ENCODE measurements around the gene ERP44.

Gene ERP44

GRCh38 chr9:99953861-99954507 lies 144.8 kb downstream of the ERP44 start:
- in situ Hi-C loops (cut with HindIII; ENCODE audit: low sequenced_read_pairs), result no loop called here

DNA sequence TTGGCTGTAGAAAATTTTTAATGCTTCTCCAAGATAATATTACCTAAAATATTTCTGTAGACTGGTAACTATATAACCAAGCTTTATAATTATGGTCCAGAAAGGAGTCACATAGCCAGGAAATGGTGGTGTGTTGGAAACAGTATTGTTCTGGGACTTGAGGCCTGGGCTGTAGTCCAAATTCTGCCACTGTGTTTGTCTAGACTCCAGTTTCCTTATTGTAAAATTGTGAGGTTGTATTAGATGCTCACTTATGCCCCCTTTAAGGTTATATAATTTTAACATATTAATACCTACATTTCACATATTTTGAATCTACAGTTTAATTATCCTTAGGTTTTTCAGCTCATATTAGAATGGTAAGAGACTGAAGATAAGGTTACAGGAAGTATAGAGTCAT lies 149.9 kb downstream of the ERP44 start:
- in situ Hi-C loops (cut with HindIII; ENCODE audit: low sequenced_read_pairs), result no loop called here

DNA sequence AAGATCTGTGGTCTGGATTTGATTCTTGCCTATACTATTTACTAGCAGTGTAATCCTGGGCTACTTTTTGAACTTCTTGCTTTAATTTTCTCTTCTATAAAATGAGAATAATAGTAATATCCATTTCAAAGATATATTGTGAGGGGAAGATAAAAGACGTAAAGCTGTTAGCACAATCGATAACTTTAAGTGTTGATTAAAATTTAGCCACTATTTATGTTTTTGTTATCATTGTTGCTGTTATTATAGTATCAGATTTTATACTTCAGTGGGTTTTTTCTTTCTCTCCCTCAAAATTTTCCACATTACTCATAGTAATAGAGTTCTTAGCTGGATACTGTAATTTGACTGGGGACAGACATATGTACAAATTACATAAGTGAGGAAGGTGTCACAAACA lies 150.3 kb downstream of the ERP44 start:
- in situ Hi-C loops (cut with HindIII; ENCODE audit: low sequenced_read_pairs), result no loop called here

GRCh38 chr9:99947395-99947794 lies 151.4 kb downstream of the ERP44 start:
- in situ Hi-C loops (cut with HindIII; ENCODE audit: low sequenced_read_pairs), result no loop called here

DNA sequence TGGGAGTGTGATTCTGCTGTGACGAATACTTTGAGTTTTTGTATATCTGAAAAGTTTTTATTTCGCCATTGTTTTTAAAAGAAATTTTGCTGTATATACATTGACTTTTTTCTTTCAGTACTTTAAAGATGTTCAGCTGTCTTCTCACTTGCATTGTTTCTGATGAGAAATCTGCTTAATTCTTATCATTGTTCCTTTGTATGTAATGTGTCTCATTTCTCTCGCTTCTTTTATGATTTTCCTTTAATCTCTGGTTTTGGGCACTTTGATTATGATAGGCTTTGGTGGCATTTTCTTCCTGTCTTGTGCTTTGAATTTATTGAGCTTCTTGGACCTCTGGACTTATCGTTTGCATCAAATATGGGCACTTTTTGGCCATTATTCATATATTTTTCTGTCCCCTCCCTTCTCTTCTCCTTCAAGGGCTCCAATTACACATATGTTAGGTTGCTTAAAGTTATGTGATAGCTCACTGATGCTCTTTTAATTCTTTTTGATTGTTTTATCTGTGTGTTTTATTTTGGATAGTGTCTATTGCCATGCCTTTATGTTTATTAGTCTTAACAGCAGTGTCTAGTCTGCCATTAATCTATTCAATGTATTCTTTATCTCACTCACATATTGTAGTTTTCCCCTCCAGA lies 161.7 kb downstream of the ERP44 start:
- in situ Hi-C loops (cut with HindIII; ENCODE audit: low sequenced_read_pairs), result no loop called here

GRCh38 chr9:99931155-99931840 lies 167.5 kb downstream of the ERP44 start:
- in situ Hi-C loops (cut with HindIII; ENCODE audit: low sequenced_read_pairs), result loop anchor here (5.0 kb wide), 1 partner anchor 534 kb away; no protein-coding TSS in a partner anchor

DNA sequence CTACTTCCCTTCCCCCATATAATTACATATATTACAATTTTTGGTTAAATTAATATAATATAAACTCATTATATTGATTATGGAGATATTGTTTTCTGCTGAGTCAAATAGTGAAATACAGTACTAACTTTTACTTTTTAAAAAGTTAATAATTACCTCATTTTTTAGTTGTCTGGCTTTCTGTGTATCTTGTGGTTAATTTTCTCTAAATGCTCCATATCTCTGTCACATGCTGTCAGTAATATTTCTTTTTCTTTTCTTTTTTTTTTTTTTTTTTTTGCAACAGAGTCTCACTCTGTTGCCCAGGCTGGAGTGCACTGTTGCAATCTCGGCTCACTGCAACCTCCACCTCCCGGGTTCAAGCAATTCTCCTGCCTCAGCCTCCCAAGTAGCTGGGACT lies 169.1 kb downstream of the ERP44 start:
- in situ Hi-C loops (cut with HindIII; ENCODE audit: low sequenced_read_pairs), result loop anchor here (5.0 kb wide), 1 partner anchor 532 kb away; no protein-coding TSS in a partner anchor
